Activated T-cell treated with anti-CD3 and anti-CD28 coated beads, Interleukin-2, amount 50 U/mL, for 72 hours (primary cell): ENCODE data around the gene SOX10. TPM values are rescaled to one million over a fixed set of nuclear protein-coding genes. Genes with fewer than 3 reads are reported as not detected.
"Not testable (repeated sequence)": the region's sequence is repeated elsewhere in the genome, so short reads cannot be mapped to it uniquely, and the experiment has no call there.

Source experiments
- ATAC-seq, 2 donors: fragments of 150-1000 bp; cut with Tn5 transposase; replicated peaks in 1 of 2; 2 replicates each; pipeline ENCODE4 v1.10.0; 2021; ENCODE audit warnings: moderate library complexity in 2 of 2, mild to moderate bottlenecking in 1 of 2
- DNase-seq, 2 donors: peaks; one replicate each; pipeline ENCODE4 v3.0.0; 2021 to 2022; ENCODE audit warnings: mixed read lengths in 1 of 2
- H3K27ac Mint-ChIP-seq: one replicate; pipeline ENCODE4 v1.8.0; 2022; ENCODE audit warnings: mild to moderate bottlenecking, moderate library complexity, mixed read lengths
- H3K27me3 Mint-ChIP-seq: one replicate; pipeline ENCODE4 v1.8.0; 2022; ENCODE audit warnings: low read depth, mixed read lengths
- H3K36me3 Mint-ChIP-seq, 2 donors: one replicate each; pipeline ENCODE4 v1.8.0; 2022; ENCODE audit warnings: mixed read lengths in 2 of 2, mild to moderate bottlenecking in 1 of 2; ENCODE audit not compliant: insufficient read depth in 2 of 2
- H3K4me1 Mint-ChIP-seq: one replicate; pipeline ENCODE4 v1.8.0; 2022; ENCODE audit warnings: low read depth, mixed read lengths
- H3K4me3 Mint-ChIP-seq, 2 donors: one replicate each; pipeline ENCODE4 v1.8.0; 2022; ENCODE audit warnings: mild to moderate bottlenecking in 2 of 2, mixed read lengths in 2 of 2, moderate library complexity in 2 of 2
- H3K9me3 Mint-ChIP-seq, 2 donors: one replicate each; pipeline ENCODE4 v1.8.0; 2022; ENCODE audit warnings: mixed read lengths in 2 of 2
- total RNA-seq, 2 donors: library from RNA; stranded (reverse); gene quantifications; one replicate each; pipeline ENCODE4 v1.2.3, GENCODE V29; 2022

The SOX10 gene
- total RNA-seq, 2 donors from 2014 or later, result not detected

GRCh38 chr22:37971475-37972434 is 12.6 kb downstream of the SOX10 start:
- DNase-seq (no peak), ATAC-seq (no peak)
- H3K4me3 Mint-ChIP-seq, result no peak overlapping the region
- no peaks in the 10 kb centered on the region for H3K4me1 Mint-ChIP-seq
- no peaks in the 10 kb centered on the region for H3K9me3 Mint-ChIP-seq
- no peak overlapping the region for H3K27ac Mint-ChIP-seq
- peaks cover 0 to 1% of the 10 kb centered on the region in 2 donors for H3K36me3 Mint-ChIP-seq
- no peaks in the 10 kb centered on the region for H3K27me3 Mint-ChIP-seq

GRCh38 chr22:37970864-37971263 is 13.5 kb downstream of the SOX10 start:
- DNase-seq (no peak), ATAC-seq (no peak)
- Mint-ChIP-seq H3K4me1 (peaks cover 2% of the 10 kb centered on the region), H3K27me3 (no peaks in the 10 kb centered on the region), H3K4me3 (no peak overlapping the region), H3K9me3 (no peaks in the 10 kb centered on the region), H3K36me3 (peaks cover 1 to 2% of the 10 kb centered on the region in 2 donors), H3K27ac (no peak overlapping the region)

DNA sequence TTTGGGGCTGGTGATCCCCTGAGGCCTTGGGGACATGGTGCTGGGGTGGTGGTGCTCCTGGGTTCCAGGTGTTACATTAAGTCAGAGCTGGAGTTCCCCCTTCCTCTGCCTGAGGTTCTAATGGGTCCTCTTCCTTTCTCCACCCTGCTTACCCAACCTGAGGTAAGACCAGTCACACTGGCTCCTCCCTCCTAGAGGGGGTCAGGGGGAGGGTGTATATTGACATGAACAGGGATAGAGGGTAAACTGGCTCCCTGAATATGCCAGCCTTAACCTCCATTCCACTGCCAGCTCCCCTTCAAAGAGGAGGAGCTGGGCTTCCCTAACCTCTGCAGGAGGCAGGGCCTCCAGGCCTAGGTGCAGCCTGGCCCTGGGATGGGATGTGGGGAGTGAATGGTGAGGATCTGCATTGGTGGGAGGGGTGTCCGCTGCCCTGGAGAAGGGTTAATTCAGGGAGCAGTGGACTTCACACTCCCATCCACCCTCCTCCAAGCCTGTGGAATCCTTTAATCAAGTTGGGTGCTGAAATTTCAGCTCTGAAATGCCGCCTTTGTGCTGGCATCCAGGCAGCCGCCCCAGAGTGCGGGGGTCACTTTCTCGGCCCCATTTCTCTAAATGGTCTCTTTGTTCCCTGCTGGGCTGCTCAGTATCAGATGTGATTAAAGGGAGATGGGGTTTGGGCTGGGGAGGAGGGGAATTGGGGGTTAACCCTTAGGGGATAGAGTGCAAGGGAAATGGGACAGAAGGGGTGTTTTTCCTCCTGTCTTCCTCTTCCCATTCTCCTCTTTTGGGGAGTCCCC is 15.7 kb downstream of the SOX10 start:
- no peak overlapping the region for H3K4me3 Mint-ChIP-seq
- ATAC-seq, result no peak
- no peak overlapping the region for H3K27ac Mint-ChIP-seq
- peaks cover 4% of the 10 kb centered on the region for H3K4me1 Mint-ChIP-seq
- H3K36me3 Mint-ChIP-seq, result peaks cover 1 to 5% of the 10 kb centered on the region in 2 donors
- no peak for DNase-seq
- H3K9me3 Mint-ChIP-seq, result no peaks in the 10 kb centered on the region
- H3K27me3 Mint-ChIP-seq, result no peaks in the 10 kb centered on the region

DNA sequence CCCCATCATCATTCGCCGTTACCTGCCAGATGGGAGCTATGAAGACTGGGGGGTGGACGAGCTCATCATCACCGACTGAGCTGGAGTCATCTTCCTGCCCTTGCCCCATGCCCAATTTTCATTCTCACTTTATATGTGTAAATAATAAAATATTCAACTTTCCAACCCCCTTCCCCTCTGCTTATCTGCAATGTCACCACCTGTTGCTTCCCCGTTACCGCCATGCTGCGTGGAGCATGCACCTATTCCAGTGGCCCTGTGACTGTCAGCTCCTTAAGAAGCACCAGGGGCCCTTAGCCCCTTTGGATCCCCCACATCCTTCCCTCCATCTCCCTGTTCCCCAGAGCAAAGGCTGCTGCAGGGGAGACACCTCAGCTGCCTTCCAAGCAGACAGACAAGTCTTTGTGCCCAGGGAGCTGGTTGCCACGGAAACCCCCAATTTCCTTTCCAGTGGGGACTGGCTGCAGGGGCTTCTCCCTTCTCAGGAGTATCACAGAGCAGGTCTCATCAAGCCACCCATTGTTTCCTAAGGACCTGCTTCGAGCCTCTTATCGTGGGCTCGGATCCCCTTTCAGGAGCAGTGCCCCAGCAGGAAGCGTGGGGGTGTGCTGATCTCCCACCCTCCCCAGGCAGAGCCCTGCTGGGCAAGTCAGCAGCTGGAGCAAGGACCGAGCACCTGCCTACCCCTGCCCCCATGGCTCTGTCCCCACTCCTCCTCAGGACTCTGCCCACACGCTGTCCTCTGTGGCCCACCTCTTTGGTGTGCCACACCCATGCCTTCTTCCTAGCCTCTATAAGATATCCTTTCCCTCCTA is 16.5 kb downstream of the SOX10 start:
- Mint-ChIP-seq H3K27ac (no peak overlapping the region), H3K27me3 (no peaks in the 10 kb centered on the region), H3K4me1 (peaks cover 4% of the 10 kb centered on the region), H3K4me3 (no peak overlapping the region), H3K36me3 (peaks cover 1 to 5% of the 10 kb centered on the region in 2 donors), H3K9me3 (no peaks in the 10 kb centered on the region)
- no peak for ATAC-seq
- no peak for DNase-seq

- ATAC-seq (no peak), DNase-seq (no peak)
- Mint-ChIP-seq H3K9me3 (no peaks in the 10 kb centered on the region), H3K4me3 (no peak overlapping the region), H3K4me1 (peaks cover 4% of the 10 kb centered on the region), H3K27ac (no peak overlapping the region), H3K36me3 (peaks cover 1 to 5% of the 10 kb centered on the region in 2 donors), H3K27me3 (no peaks in the 10 kb centered on the region)
These were observed 17.2 kb downstream of the SOX10 start for GRCh38 chr22:37967147-37967546.

DNA sequence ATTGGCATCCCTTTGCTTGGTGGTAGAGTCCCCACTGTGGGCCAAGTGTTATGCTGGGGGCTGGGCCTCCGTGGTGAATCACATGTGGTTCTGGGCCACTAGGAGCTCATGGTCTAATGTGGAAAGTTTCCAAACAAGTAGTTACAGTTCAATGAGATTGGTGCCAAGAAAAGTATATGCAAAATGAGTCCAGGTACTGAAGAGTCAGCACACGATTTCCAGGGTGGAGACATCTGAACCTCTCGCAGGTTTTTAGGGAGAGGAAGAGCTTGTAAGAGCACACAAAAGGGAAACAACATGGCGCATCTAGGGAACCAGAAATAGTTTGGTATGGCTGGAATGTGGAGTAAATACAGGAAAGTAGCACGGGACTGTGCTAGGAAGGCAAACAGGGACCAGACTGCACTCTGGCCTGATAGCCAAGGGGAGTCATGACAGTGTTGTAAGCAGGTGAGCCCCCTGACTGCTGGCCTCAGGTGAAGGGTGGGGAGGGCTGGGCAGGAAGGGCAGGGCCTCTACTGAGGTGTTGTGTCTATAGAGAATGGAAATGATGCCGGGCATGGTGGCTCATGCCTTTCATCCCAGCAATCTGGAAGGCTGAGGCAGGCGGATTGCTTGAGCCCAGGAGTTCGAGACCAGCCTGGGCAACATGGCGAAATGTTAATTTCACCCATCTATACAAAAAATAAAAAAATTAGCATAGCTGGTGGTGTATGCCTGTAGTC is 18.3 kb downstream of the SOX10 start:
- H3K27ac Mint-ChIP-seq, result no peak overlapping the region
- DNase-seq (no peak), ATAC-seq (no peak)
- H3K36me3 Mint-ChIP-seq, result peaks cover 4 to 7% of the 10 kb centered on the region in 2 donors
- no peaks in the 10 kb centered on the region for H3K9me3 Mint-ChIP-seq
- H3K4me3 Mint-ChIP-seq, result no peak overlapping the region
- H3K27me3 Mint-ChIP-seq, result no peaks in the 10 kb centered on the region
- H3K4me1 Mint-ChIP-seq, result peaks cover 4% of the 10 kb centered on the region

DNA sequence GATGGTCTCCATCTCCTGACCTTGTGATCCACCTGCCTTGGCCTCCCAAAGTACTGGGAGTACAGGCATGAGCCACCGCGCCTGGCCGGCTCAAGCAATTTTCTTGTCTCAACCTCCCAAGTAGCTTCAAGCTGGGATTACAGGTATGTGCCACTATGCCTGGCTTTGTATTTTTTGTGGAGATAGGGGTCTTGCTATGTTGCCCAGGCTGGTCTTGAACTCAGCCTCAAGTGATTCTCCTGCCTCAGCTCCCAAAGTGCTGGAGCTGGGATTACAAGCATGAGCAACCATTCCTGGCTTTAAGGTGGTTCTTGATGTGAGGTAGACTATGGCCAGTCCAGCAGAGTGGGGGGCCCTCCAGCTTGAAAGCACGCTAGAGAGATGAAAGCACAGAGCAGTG is 23.3 kb downstream of the SOX10 start:
- no peaks in the 10 kb centered on the region for H3K27me3 Mint-ChIP-seq
- no peak for ATAC-seq
- H3K27ac Mint-ChIP-seq, result no peak overlapping the region
- DNase-seq, result no peak
- peaks cover 13 to 23% of the 10 kb centered on the region in 2 donors for H3K36me3 Mint-ChIP-seq
- H3K4me3 Mint-ChIP-seq, result no peak overlapping the region
- H3K4me1 Mint-ChIP-seq, result peaks cover 4% of the 10 kb centered on the region
- no peaks in the 10 kb centered on the region for H3K9me3 Mint-ChIP-seq

DNA sequence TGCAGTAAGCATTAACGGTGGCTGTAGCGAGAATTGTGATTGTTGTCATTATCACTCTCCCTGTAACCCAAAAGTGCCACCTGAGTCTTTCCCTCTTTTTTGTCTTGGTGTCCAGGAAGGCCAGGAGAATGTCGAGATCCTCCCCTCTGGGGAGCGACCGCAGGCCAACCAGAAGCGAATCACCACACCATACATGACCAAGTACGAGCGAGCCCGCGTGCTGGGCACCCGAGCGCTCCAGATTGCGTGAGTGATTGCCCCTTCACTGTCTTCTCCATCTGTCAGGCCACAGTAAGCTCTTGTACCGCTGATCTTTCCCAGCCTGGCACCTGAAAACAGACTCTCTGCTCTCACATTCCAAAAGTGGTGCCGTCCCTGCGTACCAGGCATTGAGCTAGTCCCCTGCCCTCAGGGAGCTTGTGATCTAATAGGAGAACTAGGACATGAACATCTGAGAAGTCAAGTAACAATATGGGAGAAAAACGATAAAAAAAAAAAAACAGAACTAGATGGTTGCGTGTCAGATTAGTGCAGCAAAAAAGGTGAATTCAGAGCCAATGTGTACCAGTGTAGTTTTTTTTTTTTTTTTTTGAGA is 25.0 kb downstream of the SOX10 start:
- H3K27me3 Mint-ChIP-seq, result no peaks in the 10 kb centered on the region
- no peak overlapping the region for H3K27ac Mint-ChIP-seq
- H3K4me1 Mint-ChIP-seq, result peaks cover 9% of the 10 kb centered on the region
- DNase-seq (no peak), ATAC-seq (no peak)
- H3K4me3 Mint-ChIP-seq, result no peak overlapping the region
- H3K9me3 Mint-ChIP-seq, result no peaks in the 10 kb centered on the region
- peaks cover 13 to 19% of the 10 kb centered on the region in 2 donors for H3K36me3 Mint-ChIP-seq

- Mint-ChIP-seq H3K4me3 (no peak overlapping the region), H3K27ac (no peak overlapping the region), H3K36me3 (peaks cover 15 to 22% of the 10 kb centered on the region in 2 donors), H3K9me3 (no peaks in the 10 kb centered on the region), H3K27me3 (peaks cover 6% of the 10 kb centered on the region), H3K4me1 (peaks cover 23% of the 10 kb centered on the region)
- ATAC-seq (no peak), DNase-seq (no peak)
These were observed 27.1 kb downstream of the SOX10 start for GRCh38 chr22:37957232-37957631.

DNA sequence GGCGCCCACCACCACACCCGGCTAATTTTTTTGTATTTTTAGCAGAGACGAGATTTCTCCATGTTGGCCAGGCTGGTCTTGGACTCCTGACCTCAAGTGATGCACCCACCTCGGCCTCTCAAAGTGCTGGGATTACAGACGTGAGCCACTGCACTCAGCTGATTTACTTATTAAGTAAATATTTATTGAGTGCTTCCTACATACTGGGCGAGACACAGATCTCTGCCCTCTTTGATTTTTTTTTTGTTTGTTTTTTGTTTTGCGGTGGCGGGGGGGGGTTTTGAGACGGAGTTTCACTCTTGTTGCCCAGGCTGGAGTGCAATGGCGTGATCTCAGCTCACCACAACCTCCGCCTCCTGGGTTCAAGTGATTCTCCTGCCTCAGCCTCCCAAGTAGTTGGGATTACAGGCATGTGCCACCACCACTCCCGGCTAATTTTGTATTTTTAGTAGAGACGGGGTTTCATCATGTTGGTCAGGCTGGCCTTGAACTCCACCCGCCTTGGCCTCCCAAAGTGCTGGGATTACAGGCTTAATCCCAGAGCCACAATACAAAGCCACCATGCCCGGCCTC is 28.4 kb downstream of the SOX10 start:
- peaks cover 13 to 17% of the 10 kb centered on the region in 2 donors for H3K36me3 Mint-ChIP-seq
- H3K9me3 Mint-ChIP-seq, H3K27ac Mint-ChIP-seq, DNase-seq, ATAC-seq, H3K4me3 Mint-ChIP-seq: not testable (repeated sequence)
- peaks cover 10% of the 10 kb centered on the region for H3K27me3 Mint-ChIP-seq
- peaks cover 27% of the 10 kb centered on the region for H3K4me1 Mint-ChIP-seq

- peaks cover 10% of the 10 kb centered on the region for H3K27me3 Mint-ChIP-seq
- H3K27ac Mint-ChIP-seq, result peak overlapping the region; percentile 24
- peaks cover 13 to 15% of the 10 kb centered on the region in 2 donors for H3K36me3 Mint-ChIP-seq
- peaks cover 27% of the 10 kb centered on the region for H3K4me1 Mint-ChIP-seq
- no peaks in the 10 kb centered on the region for H3K9me3 Mint-ChIP-seq
- H3K4me3 Mint-ChIP-seq, result peak overlapping the region; percentile 88 to 91
- DNase-seq, result no peak
- ATAC-seq, result no peak
These were observed 29.7 kb downstream of the SOX10 start for GRCh38 chr22:37954686-37955085.
